IPS DF 19.7 (cell line): Measurements from ENCODE around the gene GTF2A2.
"Not testable (repeated sequence)": the region's sequence is repeated elsewhere in the genome, so short reads cannot be mapped to it uniquely, and the experiment has no call there.

Source experiments
- DNase-seq: peaks from one replicate; pipeline ENCODE4 v3.0.0-alpha.2; 2013; ENCODE audit warnings: low read depth, low spot score

Gene GTF2A2

GRCh38 chr15:59674361-59674877, 17.1 kb upstream of the GTF2A2 start:
- DNase-seq = no peak

GRCh38 chr15:59668556-59668955, 11.2 kb upstream of the GTF2A2 start:
- DNase-seq = no peak

- no peak for DNase-seq
Measured at GRCh38 chr15:59662260-59662659, 4.9 kb upstream of the GTF2A2 start.

GRCh38 chr15:59659366-59659765, 2.1 kb upstream of the GTF2A2 start:
- no peak for DNase-seq

- no peak for DNase-seq
Measured at GRCh38 chr15:59657635-59658125, 365 bp upstream of the GTF2A2 start.

GRCh38 chr15:59654046-59654445, 3.3 kb downstream of the GTF2A2 start:
- DNase-seq = no peak

GRCh38 chr15:59649603-59650002, 7.7 kb downstream of the GTF2A2 start:
- no peak for DNase-seq

GRCh38 chr15:59647085-59647484, 10.2 kb downstream of the GTF2A2 start:
- DNase-seq = no peak

- no peak for DNase-seq
Measured at GRCh38 chr15:59646277-59646676, 11.0 kb downstream of the GTF2A2 start.

- not testable (repeated sequence) for DNase-seq
Measured at GRCh38 chr15:59645812-59646211, 11.5 kb downstream of the GTF2A2 start.

- no peak for DNase-seq
Measured at GRCh38 chr15:59644756-59645155, 12.6 kb downstream of the GTF2A2 start.

- no peak for DNase-seq
Measured at GRCh38 chr15:59642351-59642750, 15.0 kb downstream of the GTF2A2 start.

GRCh38 chr15:59637507-59637906, 19.8 kb downstream of the GTF2A2 start:
- not testable (repeated sequence) for DNase-seq

- DNase-seq = no peak
Measured at GRCh38 chr15:59636184-59636583, 21.1 kb downstream of the GTF2A2 start.

GRCh38 chr15:59632714-59633113, 24.6 kb downstream of the GTF2A2 start:
- DNase-seq = peak; percentile 38

- DNase-seq = peak; percentile 9
Measured at GRCh38 chr15:59622289-59622688, 35.0 kb downstream of the GTF2A2 start.

GRCh38 chr15:59618406-59618805, 38.9 kb downstream of the GTF2A2 start:
- no peak for DNase-seq

GRCh38 chr15:59616379-59616778, 40.9 kb downstream of the GTF2A2 start:
- no peak for DNase-seq

GRCh38 chr15:59615661-59616060, 41.7 kb downstream of the GTF2A2 start:
- DNase-seq = no peak

- no peak for DNase-seq
Measured at GRCh38 chr15:59614153-59614552, 43.2 kb downstream of the GTF2A2 start.

- DNase-seq = no peak
Measured at GRCh38 chr15:59611276-59612260, 45.7 kb downstream of the GTF2A2 start, which contains the start of gene GCNT3. TSS of gene GCNT3 (plus strand) at chr15:59611783. CDS start at chr15:59618239, 6,456 bp downstream.
